Measurements from ENCODE around the gene JADE3.

DNA sequence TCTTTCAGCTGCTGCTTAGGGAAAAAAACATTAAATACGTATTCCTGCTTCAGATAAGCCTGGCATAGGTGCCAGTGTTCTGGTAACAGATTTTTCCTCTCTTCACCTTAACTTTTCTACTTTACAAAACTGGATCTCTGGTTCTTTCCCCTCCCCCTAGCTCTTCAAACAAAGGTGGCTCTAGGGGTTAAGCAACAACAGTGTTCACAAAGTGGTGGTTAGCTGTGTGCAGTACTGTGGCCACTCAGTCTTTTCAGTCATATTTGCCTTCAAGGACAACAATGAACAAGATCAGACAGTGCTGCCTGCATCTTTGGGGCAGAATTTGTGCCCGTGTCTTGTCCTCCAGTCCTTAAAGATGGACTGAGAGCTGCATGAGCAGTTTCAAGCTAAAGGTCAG, 151.0 kb downstream of the JADE3 start:
- TF ChIP-seq, protein P1, sequence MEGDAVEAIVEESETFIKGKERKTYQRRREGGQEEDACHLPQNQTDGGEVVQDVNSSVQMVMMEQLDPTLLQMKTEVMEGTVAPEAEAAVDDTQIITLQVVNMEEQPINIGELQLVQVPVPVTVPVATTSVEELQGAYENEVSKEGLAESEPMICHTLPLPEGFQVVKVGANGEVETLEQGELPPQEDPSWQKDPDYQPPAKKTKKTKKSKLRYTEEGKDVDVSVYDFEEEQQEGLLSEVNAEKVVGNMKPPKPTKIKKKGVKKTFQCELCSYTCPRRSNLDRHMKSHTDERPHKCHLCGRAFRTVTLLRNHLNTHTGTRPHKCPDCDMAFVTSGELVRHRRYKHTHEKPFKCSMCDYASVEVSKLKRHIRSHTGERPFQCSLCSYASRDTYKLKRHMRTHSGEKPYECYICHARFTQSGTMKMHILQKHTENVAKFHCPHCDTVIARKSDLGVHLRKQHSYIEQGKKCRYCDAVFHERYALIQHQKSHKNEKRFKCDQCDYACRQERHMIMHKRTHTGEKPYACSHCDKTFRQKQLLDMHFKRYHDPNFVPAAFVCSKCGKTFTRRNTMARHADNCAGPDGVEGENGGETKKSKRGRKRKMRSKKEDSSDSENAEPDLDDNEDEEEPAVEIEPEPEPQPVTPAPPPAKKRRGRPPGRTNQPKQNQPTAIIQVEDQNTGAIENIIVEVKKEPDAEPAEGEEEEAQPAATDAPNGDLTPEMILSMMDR (IDR thresholded peaks at IDR 0.05; ENCODE audit: insufficient read depth, low read length, poor library complexity, severe bottlenecking), result no peak
- TF ChIP-seq EZH2phosphoT487 (conservative IDR thresholded peaks at IDR 0.05; ENCODE audit: low read length), result no peak
